PC-9 (cell line): ENCODE results near the gene SOX1. TPM values are rescaled to one million over a fixed set of nuclear protein-coding genes. Genes with fewer than 3 reads are reported as not detected.

Source experiments
- BruUV-seq: library from RNA; stranded (reverse); fragments of 400-500 nt; replicated peaks from 2 replicates; lab custom pipeline; 2021; lab: Mats Ljungman, UMichigan
- CTCF ChIA-PET: fragments of 300-600 bp; sonication (Branson Sonifier 250); formaldehyde crosslinking; loops from one replicate; lab custom pipeline; 2022; ENCODE audit warnings: antibody characterized with exemption; lab: Charles Lee
- POLR2A ChIA-PET: fragments of 300-600 bp; sonication (Branson Sonifier 250); formaldehyde crosslinking; loops from one replicate; lab custom pipeline; 2022; ENCODE audit warnings: antibody characterized with exemption; ENCODE audit not compliant: unreplicated experiment; lab: Charles Lee
- DNase-seq, 2 experiments: peaks; one replicate each; pipeline versions ENCODE4 v3.0.0 to v3.0.0-alpha.2; 2015 to 2022; ENCODE audit warnings: mixed read lengths in 1 of 2
- H2AFZ ChIP-seq: fragments of 200-600 bp; sonication (generic); 2 replicates; pipeline ENCODE4 v1.8.1; 2017; ENCODE audit warnings: antibody characterized with exemption
- H3F3A ChIP-seq: fragments of 200-600 bp; sonication (generic); 2 replicates; pipeline ENCODE4 v1.8.1; 2017; ENCODE audit warnings: antibody characterized with exemption, mild to moderate bottlenecking, low read depth; ENCODE audit not compliant: insufficient read depth
- H3K27ac ChIP-seq: fragments of 200-600 bp; sonication (generic); 2 replicates; pipeline ENCODE4 v1.6.1; 2016; ENCODE audit warnings: mixed run types
- H3K27me3 ChIP-seq: fragments of 200-600 bp; sonication (generic); 2 replicates; pipeline ENCODE4 v1.6.1; 2016; ENCODE audit warnings: low read depth, mixed run types; ENCODE audit not compliant: insufficient read depth
- H3K36me3 ChIP-seq: fragments of 200-600 bp; sonication (generic); 2 replicates; pipeline ENCODE4 v1.6.1; 2016; ENCODE audit warnings: low read depth, mixed run types
- H3K4me1 ChIP-seq: fragments of 200-600 bp; sonication (generic); replicated peaks from 2 replicates; pipeline ENCODE4 v1.6.1; 2016; ENCODE audit warnings: mixed run types; ENCODE audit not compliant: insufficient read depth
- H3K4me2 ChIP-seq: fragments of 200-600 bp; sonication (generic); 2 replicates; pipeline ENCODE4 v1.6.1; 2017; ENCODE audit warnings: mixed run types
- H3K4me3 ChIP-seq: fragments of 200-600 bp; sonication (generic); 2 replicates; pipeline ENCODE4 v1.6.1; 2016; ENCODE audit warnings: mixed run types
- H3K79me2 ChIP-seq: fragments of 200-600 bp; sonication (generic); 2 replicates; pipeline ENCODE4 v1.6.1; 2017; ENCODE audit warnings: low read depth, mixed run types
- H3K9me2 ChIP-seq: fragments of 200-600 bp; sonication (generic); 2 replicates; pipeline ENCODE4 v1.8.1; 2017; ENCODE audit warnings: mild to moderate bottlenecking; ENCODE audit not compliant: insufficient read depth
- H3K9me3 ChIP-seq: fragments of 200-600 bp; sonication (generic); 2 replicates; pipeline ENCODE4 v1.8.1; 2016; ENCODE audit warnings: low read depth; ENCODE audit not compliant: insufficient read depth
- H4K20me1 ChIP-seq: fragments of 200-600 bp; sonication (generic); 2 replicates; pipeline ENCODE4 v1.8.1; 2017; ENCODE audit not compliant: insufficient read depth
- CTCF ChIP-seq: fragments of 200-600 bp; sonication (generic); conservative IDR thresholded peaks from 2 replicates; pipeline ENCODE4 v1.6.1; 2017; ENCODE audit warnings: mixed run types, antibody characterized with exemption, mild to moderate bottlenecking, moderate library complexity
- EZH2 ChIP-seq: fragments of 200-600 bp; sonication (generic); IDR thresholded peaks from 2 replicates; pipeline ENCODE4 v1.8.0; 2017; ENCODE audit warnings: antibody characterized with exemption, low read depth
- intact Hi-C: fragments of 100-400 bp; cut with micrococcal nuclease; formaldehyde crosslinking; loops from one replicate; pipeline ENCODE4 v1.10.0; 2022; ENCODE audit not compliant: unreplicated experiment
- total RNA-seq: library from RNA; stranded (reverse); gene quantifications from 2 replicates; pipeline ENCODE4 v1.2.3, GENCODE V29; 2021

Gene SOX1
- total RNA-seq, 1 experiment from 2014 or later = not detected

DNA sequence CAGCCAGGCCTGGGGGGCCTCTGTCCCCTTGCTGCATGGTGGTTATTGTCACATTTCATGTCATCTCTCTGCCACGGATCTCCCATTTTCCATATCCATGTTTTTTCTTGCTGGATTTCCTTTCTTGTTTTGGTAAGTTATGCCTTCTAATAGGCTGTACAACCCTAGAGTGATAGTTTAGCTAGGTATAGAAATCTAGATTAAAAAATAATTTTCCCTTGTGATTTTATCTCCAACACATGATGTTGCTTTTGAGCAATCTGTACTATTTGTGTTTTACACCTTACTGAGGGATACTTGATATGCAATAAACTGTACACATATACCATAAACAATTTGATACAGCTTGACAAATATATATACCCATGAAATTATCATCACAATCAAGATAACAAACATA is 17.0 kb downstream of the SOX1 start:
- no peaks in the 10 kb centered on the region for H3K36me3 ChIP-seq
- peaks cover 4% of the 10 kb centered on the region; the same call in 1 of the 2 replicates for H4K20me1 ChIP-seq
- CTCF ChIA-PET = no interaction called here
- no peak overlapping the region for H3K4me3 ChIP-seq
- no peak overlapping the region for H3K4me2 ChIP-seq
- peaks cover 39% of the 10 kb centered on the region for H3K27me3 ChIP-seq
- H3K4me1 ChIP-seq = no peaks in the 10 kb centered on the region
- DNase-seq = no peak
- POLR2A ChIA-PET = no interaction called here
- H3K9me2 ChIP-seq = no peaks in the 10 kb centered on the region
- no peaks in the 10 kb centered on the region for H3K79me2 ChIP-seq
- no peaks in the 10 kb centered on the region for H3F3A ChIP-seq
- H3K9me3 ChIP-seq = peaks cover 9% of the 10 kb centered on the region; the same call in 1 of the 2 replicates
- intact Hi-C loops = no loop called here
- H3K27ac ChIP-seq = no peak overlapping the region
- TF ChIP-seq EZH2 (no peak), CTCF (no peak)
- no TSS peak for BruUV-seq
- H2AFZ ChIP-seq = no peak overlapping the region

DNA sequence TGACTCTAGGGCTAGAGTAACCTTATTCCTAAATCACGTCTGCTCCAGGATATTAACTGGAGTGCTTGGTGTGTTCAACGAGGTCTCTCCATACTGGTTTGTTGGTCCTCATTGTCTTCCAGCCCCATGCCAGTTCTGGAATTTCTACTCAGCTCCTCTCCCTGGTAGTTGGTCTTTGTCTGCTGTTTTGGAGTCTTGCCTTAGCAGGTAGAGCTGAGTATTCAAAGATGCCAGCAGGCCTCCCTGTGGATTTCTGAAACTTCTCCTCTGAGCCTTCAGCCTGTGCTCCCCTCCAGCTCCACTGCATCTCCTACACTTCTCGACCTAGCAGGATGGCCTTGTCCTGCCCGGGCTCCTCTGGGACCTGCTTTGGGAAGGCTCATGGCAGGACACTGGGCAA is 25.5 kb downstream of the SOX1 start:
- Histone ChIP-seq H3K4me3 (no peak overlapping the region), H3K36me3 (no peaks in the 10 kb centered on the region), H3K4me1 (no peaks in the 10 kb centered on the region), H3K79me2 (no peaks in the 10 kb centered on the region), H3K9me2 (no peaks in the 10 kb centered on the region), H4K20me1 (no peaks in the 10 kb centered on the region), H3K27ac (no peak overlapping the region), H3K9me3 (no peaks in the 10 kb centered on the region), H2AFZ (no peak overlapping the region), H3F3A (no peaks in the 10 kb centered on the region), H3K4me2 (no peak overlapping the region), H3K27me3 (peaks cover 88% of the 10 kb centered on the region)
- TF ChIP-seq EZH2 (no peak), CTCF (no peak)
- ChIA-PET CTCF (no interaction called here), POLR2A (no interaction called here)
- DNase-seq = no peak
- no TSS peak for BruUV-seq
- intact Hi-C loops = no loop called here

DNA sequence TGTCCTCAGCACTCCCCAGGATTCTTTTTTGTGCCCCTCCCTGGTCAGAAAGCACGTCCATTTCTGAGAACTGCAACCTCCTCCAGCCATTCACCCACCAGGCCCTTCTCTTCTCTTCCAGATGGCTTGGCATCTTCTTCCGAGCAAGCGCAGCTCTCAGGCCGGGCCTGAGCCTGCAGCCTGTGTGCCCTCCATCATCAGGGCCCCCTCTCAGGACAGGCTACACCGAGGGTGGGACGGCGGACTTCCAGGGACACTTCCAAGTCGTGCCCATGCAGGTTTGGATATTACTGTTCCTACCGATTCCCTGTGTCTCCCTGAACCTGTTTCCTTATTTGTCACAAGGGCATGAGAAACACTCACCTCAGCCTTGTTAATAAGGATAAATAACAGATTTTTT is 28.4 kb downstream of the SOX1 start:
- Histone ChIP-seq H3F3A (no peaks in the 10 kb centered on the region), H3K9me3 (no peaks in the 10 kb centered on the region), H3K36me3 (no peaks in the 10 kb centered on the region), H3K4me1 (no peaks in the 10 kb centered on the region), H2AFZ (no peak overlapping the region), H3K4me3 (no peak overlapping the region), H3K27me3 (peaks cover 86% of the 10 kb centered on the region), H3K27ac (no peak overlapping the region), H3K4me2 (no peak overlapping the region), H4K20me1 (no peaks in the 10 kb centered on the region), H3K79me2 (no peaks in the 10 kb centered on the region), H3K9me2 (no peaks in the 10 kb centered on the region)
- no peak for TF ChIP-seq EZH2
- TF ChIP-seq CTCF = no peak
- intact Hi-C loops = no loop called here
- ChIA-PET CTCF (no interaction called here), POLR2A (no interaction called here)
- no peak for DNase-seq
- no TSS peak for BruUV-seq
